Lower leg skin (tissue), 3 donors: Measurements from ENCODE around the gene PRR29.

ENCODE experiments used
- POLR2A ChIP-seq, 2 donors: fragments of 450-650 bp; IDR thresholded peaks; one replicate each; pipeline ENCODE4 v1.6.1; 2016 to 2017; ENCODE audit warnings: antibody characterized with exemption in 2 of 2, mild to moderate bottlenecking in 1 of 2, moderate library complexity in 1 of 2
- TF ChIP-seq, protein P1 (sequence below), 3 donors: fragments of 450-650 bp; IDR thresholded peaks; one replicate each; pipeline ENCODE4 v1.5.1; 2016; ENCODE audit warnings: antibody characterized with exemption in 3 of 3, mild to moderate bottlenecking in 3 of 3, moderate library complexity in 2 of 3

DNA sequence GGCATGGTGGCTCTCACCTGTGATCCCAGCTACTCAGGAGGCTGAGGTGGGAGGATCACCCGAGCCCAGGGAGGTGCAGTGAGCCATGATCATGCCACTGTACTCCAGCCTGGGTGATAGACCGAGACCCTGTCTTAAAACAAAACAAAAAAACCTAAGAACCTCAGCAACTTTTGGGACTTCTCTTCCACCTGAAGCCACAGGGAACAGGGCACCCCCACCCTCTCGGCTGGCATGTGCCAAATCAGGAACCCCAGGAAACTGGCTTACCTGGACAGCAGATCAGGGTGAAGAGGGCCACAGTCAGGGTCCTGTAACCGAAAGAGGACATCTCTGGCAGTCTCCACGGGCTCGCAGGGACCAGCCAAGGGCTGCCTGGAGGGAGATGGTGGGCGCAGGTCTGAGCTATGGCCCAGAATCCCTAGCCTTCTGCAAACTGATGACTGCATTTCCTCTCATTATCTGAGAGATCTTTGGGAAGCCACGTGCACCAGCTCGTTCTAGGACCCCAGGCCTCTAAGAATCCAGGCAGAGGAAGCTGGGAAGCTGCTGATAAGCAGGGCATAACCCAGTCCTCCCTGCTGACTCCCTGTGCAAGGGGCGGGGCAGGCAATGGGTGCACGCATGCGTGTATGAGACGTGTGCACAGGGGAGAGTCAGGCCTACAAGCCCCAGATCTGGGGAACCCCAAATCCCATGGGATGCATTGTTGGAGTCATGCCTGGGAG, 8.4 kb downstream of the PRR29 start:
- TF ChIP-seq, protein P1, sequence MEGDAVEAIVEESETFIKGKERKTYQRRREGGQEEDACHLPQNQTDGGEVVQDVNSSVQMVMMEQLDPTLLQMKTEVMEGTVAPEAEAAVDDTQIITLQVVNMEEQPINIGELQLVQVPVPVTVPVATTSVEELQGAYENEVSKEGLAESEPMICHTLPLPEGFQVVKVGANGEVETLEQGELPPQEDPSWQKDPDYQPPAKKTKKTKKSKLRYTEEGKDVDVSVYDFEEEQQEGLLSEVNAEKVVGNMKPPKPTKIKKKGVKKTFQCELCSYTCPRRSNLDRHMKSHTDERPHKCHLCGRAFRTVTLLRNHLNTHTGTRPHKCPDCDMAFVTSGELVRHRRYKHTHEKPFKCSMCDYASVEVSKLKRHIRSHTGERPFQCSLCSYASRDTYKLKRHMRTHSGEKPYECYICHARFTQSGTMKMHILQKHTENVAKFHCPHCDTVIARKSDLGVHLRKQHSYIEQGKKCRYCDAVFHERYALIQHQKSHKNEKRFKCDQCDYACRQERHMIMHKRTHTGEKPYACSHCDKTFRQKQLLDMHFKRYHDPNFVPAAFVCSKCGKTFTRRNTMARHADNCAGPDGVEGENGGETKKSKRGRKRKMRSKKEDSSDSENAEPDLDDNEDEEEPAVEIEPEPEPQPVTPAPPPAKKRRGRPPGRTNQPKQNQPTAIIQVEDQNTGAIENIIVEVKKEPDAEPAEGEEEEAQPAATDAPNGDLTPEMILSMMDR (IDR thresholded peaks at IDR 0.05) = no peak
- TF ChIP-seq POLR2A (IDR thresholded peaks at IDR 0.05) = no peak
